H9 (cell line): ENCODE measurements around the gene FGF21. TPM values are rescaled to one million over a fixed set of nuclear protein-coding genes. Genes with fewer than 3 reads are reported as not detected.

Experiments
- DNase-seq: peaks from one replicate; pipeline ENCODE4 v3.0.0-alpha.2; 2017
- H2AFZ ChIP-seq: one replicate; pipeline ENCODE4 v1.6.1; 2013; ENCODE audit warnings: mild to moderate bottlenecking, low read length, control low read depth, moderate library complexity
- H2AK5ac ChIP-seq: 2 replicates; pipeline ENCODE4 v1.6.1; 2013; ENCODE audit warnings: low read length, control low read depth, mixed read lengths; ENCODE audit not compliant: insufficient read length
- H2BK120ac ChIP-seq: one replicate; pipeline ENCODE4 v1.6.1; 2013; ENCODE audit warnings: low read depth, mild to moderate bottlenecking, low read length, control low read depth, inconsistent platforms; ENCODE audit not compliant: poor library complexity, severe bottlenecking
- H2BK12ac ChIP-seq: 2 replicates; pipeline ENCODE4 v1.6.1; 2013; ENCODE audit warnings: low read length, control low read depth, mixed read lengths, low read depth; ENCODE audit not compliant: insufficient read length
- H2BK15ac ChIP-seq: 2 replicates; pipeline ENCODE4 v1.6.1; 2013; ENCODE audit warnings: low read depth, low read length, control low read depth
- H2BK20ac ChIP-seq: one replicate; pipeline ENCODE4 v1.6.1; 2013; ENCODE audit warnings: low read depth, mild to moderate bottlenecking, low read length, control low read depth, inconsistent platforms; ENCODE audit not compliant: poor library complexity, severe bottlenecking
- H2BK5ac ChIP-seq: 2 replicates; pipeline ENCODE4 v1.6.1; 2013; ENCODE audit warnings: low read length, control low read depth, mixed read lengths; ENCODE audit not compliant: insufficient read length
- H3K14ac ChIP-seq: 2 replicates; pipeline ENCODE4 v1.6.1; 2013; ENCODE audit warnings: low read length, control low read depth; ENCODE audit not compliant: insufficient read depth
- H3K18ac ChIP-seq: 2 replicates; pipeline ENCODE4 v1.6.1; 2013; ENCODE audit warnings: low read depth, mild to moderate bottlenecking, mixed read lengths, low read length, control low read depth; ENCODE audit not compliant: insufficient read length
- H3K23ac ChIP-seq: 2 replicates; pipeline ENCODE4 v1.6.1; 2013; ENCODE audit warnings: low read length, control low read depth, mixed read lengths, low read depth; ENCODE audit not compliant: insufficient read length
- H3K23me2 ChIP-seq: 2 replicates; pipeline ENCODE4 v1.6.1; 2013; ENCODE audit warnings: low read depth, mild to moderate bottlenecking, mixed read lengths, low read length, control low read depth; ENCODE audit not compliant: insufficient read length, poor library complexity, severe bottlenecking
- H3K27ac ChIP-seq: 2 replicates; pipeline ENCODE4 v1.5.1; 2013; ENCODE audit warnings: low read length, control low read depth, mixed read lengths, low read depth; ENCODE audit not compliant: insufficient read length
- H3K27me3 ChIP-seq: 2 replicates; pipeline ENCODE4 v1.6.1; 2013; ENCODE audit warnings: low read length, control low read depth, inconsistent platforms; ENCODE audit not compliant: insufficient read depth
- H3K4ac ChIP-seq: 2 replicates; pipeline ENCODE4 v1.6.1; 2013; ENCODE audit warnings: low read depth, mild to moderate bottlenecking, control low read depth, inconsistent platforms, low read length, moderate library complexity
- H3K4me1 ChIP-seq: 2 replicates; pipeline ENCODE4 v1.6.1; 2013; ENCODE audit warnings: low read length, control low read depth, inconsistent platforms; ENCODE audit not compliant: insufficient read depth
- H3K4me2 ChIP-seq: 2 replicates; pipeline ENCODE4 v1.6.1; 2013; ENCODE audit warnings: low read length, control low read depth, mixed read lengths; ENCODE audit not compliant: insufficient read length, insufficient read depth
- H3K56ac ChIP-seq: 2 replicates; pipeline ENCODE4 v1.6.1; 2013; ENCODE audit warnings: low read depth, mild to moderate bottlenecking, mixed read lengths, low read length, control low read depth; ENCODE audit not compliant: insufficient read length
- H3K79me1 ChIP-seq: 2 replicates; pipeline ENCODE4 v1.6.1; 2013; ENCODE audit warnings: low read depth, mild to moderate bottlenecking, moderate library complexity, low read length, control low read depth, inconsistent platforms; ENCODE audit not compliant: insufficient read depth, poor library complexity, severe bottlenecking
- H3K79me2 ChIP-seq: 2 replicates; pipeline ENCODE4 v1.6.1; 2013; ENCODE audit warnings: low read length, control low read depth, inconsistent platforms; ENCODE audit not compliant: insufficient read depth
- H3K9ac ChIP-seq: 2 replicates; pipeline ENCODE4 v1.6.1; 2013; ENCODE audit warnings: low read length, control low read depth, mixed read lengths; ENCODE audit not compliant: insufficient read length; ENCODE audit errors: extremely low read depth
- H3K9me3 ChIP-seq: one replicate; pipeline ENCODE4 v1.6.1; 2013; ENCODE audit warnings: low read depth, low read length, inconsistent platforms; ENCODE audit not compliant: control insufficient read depth
- H3T11ph ChIP-seq: one replicate; pipeline ENCODE4 v1.6.1; 2013; ENCODE audit warnings: mild to moderate bottlenecking, low read length, control low read depth, inconsistent platforms
- H4K20me1 ChIP-seq: one replicate; pipeline ENCODE4 v1.6.1; 2013; ENCODE audit not compliant: control insufficient read depth, insufficient read length, insufficient read depth
- H4K5ac ChIP-seq: 2 replicates; pipeline ENCODE4 v1.6.1; 2013; ENCODE audit warnings: low read depth, mild to moderate bottlenecking, mixed read lengths, low read length, control low read depth; ENCODE audit not compliant: insufficient read length
- H4K8ac ChIP-seq: replicated peaks from 2 replicates; pipeline ENCODE4 v1.6.1; 2013; ENCODE audit warnings: low read length, control low read depth, mixed read lengths, low read depth; ENCODE audit not compliant: insufficient read length
- H4K91ac ChIP-seq: 2 replicates; pipeline ENCODE4 v1.6.1; 2013; ENCODE audit warnings: low read depth, mild to moderate bottlenecking, moderate library complexity, mixed read lengths, low read length, control low read depth; ENCODE audit not compliant: insufficient read length
- H3K27ac Mint-ChIP-seq, 3 experiments: 2 replicates in 2 of 3; 3 replicates in 1 of 3; pipeline ENCODE4 v1.8.0; 2020 to 2021; ENCODE audit warnings: mixed read lengths in 3 of 3, mild to moderate bottlenecking in 1 of 3, moderate library complexity in 1 of 3
- H3K27me3 Mint-ChIP-seq: 2 replicates; pipeline ENCODE4 v1.8.0; 2021; ENCODE audit warnings: low read depth, mild to moderate bottlenecking, moderate library complexity, mixed read lengths
- H3K36me3 Mint-ChIP-seq, 3 experiments: 2 replicates in 2 of 3; 3 replicates in 1 of 3; pipeline ENCODE4 v1.8.0; 2020 to 2021; ENCODE audit warnings: low read depth in 3 of 3, mixed read lengths in 3 of 3; ENCODE audit not compliant: insufficient read depth in 1 of 3
- H3K4me1 Mint-ChIP-seq, 2 experiments: 2 replicates each; pipeline ENCODE4 v1.8.0; 2020; ENCODE audit warnings: mixed read lengths in 2 of 2
- H3K4me3 Mint-ChIP-seq, 2 experiments: 2 replicates in 1 of 2; 3 replicates in 1 of 2; pipeline ENCODE4 v1.8.0; 2020 to 2021; ENCODE audit warnings: mild to moderate bottlenecking in 2 of 2, mixed read lengths in 2 of 2, moderate library complexity in 1 of 2
- H3K9me3 Mint-ChIP-seq, 2 experiments: 2 replicates in 1 of 2; 3 replicates in 1 of 2; pipeline ENCODE4 v1.8.0; 2020; ENCODE audit warnings: mild to moderate bottlenecking in 2 of 2, mixed read lengths in 2 of 2, moderate library complexity in 1 of 2
- WGBS: extraction: QIAGEN DNeasy Blood & Tissue Kit; methylation state at CpG from one replicate; pipeline ENCODE4 v1.1.7; 2013; ENCODE audit warnings: missing lambda C conversion rate, low lambda C conversion rate, mixed read lengths; ENCODE audit not compliant: insufficient read length; ENCODE audit errors: extremely low coverage; 5-methylcytosine and 5-hydroxymethylcytosine counted together
- total RNA-seq: library from RNA; stranded (reverse); gene quantifications from 2 replicates; pipeline ENCODE4 v1.2.1, GENCODE V29; 2021
- TF ChIP-seq, protein P1 (sequence below): fragments of 200-600 bp; sonication (generic); conservative IDR thresholded peaks from 3 replicates; pipeline ENCODE4 v1.8.0; 2021; ENCODE audit warnings: antibody characterized with exemption, mild to moderate bottlenecking

Gene FGF21
- total RNA-seq, 1 experiment from 2014 or later = 0.90 TPM

DNA sequence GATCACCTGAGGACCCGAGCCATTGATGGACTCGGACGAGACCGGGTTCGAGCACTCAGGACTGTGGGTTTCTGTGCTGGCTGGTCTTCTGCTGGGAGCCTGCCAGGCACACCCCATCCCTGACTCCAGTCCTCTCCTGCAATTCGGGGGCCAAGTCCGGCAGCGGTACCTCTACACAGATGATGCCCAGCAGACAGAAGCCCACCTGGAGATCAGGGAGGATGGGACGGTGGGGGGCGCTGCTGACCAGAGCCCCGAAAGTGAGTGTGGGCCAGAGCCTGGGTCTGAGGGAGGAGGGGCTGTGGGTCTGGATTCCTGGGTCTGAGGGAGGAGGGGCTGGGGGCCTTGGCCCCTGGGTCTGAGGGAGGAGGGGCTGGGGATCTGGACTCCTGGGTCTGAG, 888 bp downstream of the FGF21 start:
- peaks cover 2 to 3% (median 2%) of the 10 kb centered on the region in 3 experiments; a peak in 5 of 7 replicates for H3K36me3 Mint-ChIP-seq
- no peak overlapping the region for H2BK5ac ChIP-seq
- H3K14ac ChIP-seq = peak overlapping the region; percentile 87
- H3K56ac ChIP-seq = no peak overlapping the region
- H4K8ac ChIP-seq = no peak overlapping the region
- H2BK15ac ChIP-seq = no peak overlapping the region
- peak overlapping the region; percentile 12 for H3K18ac ChIP-seq
- H3K4me1 Mint-ChIP-seq = peaks cover 31 to 46% of the 10 kb centered on the region in 2 experiments
- H2AK5ac ChIP-seq = peak overlapping the region; percentile 91
- no peaks in the 10 kb centered on the region; a peak in 1 of 5 replicates for H3K9me3 Mint-ChIP-seq
- no peak overlapping the region for H3K9ac ChIP-seq
- no peak overlapping the region for H4K5ac ChIP-seq
- peak overlapping the region; percentile 67 for H2BK12ac ChIP-seq
- peak overlapping the region; percentile 89 for H2BK120ac ChIP-seq
- no peaks in the 10 kb centered on the region for H3K27me3 ChIP-seq
- H3K79me1 ChIP-seq = no peaks in the 10 kb centered on the region
- no peak overlapping the region for H2BK20ac ChIP-seq
- peak overlapping the region in 2 of 3 experiments; percentile 16 to 82; a peak in 2 of 7 replicates for H3K27ac Mint-ChIP-seq
- DNase-seq = no peak
- TF ChIP-seq, protein P1, sequence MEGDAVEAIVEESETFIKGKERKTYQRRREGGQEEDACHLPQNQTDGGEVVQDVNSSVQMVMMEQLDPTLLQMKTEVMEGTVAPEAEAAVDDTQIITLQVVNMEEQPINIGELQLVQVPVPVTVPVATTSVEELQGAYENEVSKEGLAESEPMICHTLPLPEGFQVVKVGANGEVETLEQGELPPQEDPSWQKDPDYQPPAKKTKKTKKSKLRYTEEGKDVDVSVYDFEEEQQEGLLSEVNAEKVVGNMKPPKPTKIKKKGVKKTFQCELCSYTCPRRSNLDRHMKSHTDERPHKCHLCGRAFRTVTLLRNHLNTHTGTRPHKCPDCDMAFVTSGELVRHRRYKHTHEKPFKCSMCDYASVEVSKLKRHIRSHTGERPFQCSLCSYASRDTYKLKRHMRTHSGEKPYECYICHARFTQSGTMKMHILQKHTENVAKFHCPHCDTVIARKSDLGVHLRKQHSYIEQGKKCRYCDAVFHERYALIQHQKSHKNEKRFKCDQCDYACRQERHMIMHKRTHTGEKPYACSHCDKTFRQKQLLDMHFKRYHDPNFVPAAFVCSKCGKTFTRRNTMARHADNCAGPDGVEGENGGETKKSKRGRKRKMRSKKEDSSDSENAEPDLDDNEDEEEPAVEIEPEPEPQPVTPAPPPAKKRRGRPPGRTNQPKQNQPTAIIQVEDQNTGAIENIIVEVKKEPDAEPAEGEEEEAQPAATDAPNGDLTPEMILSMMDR = no peak
- H3K79me2 ChIP-seq = peaks cover 1% of the 10 kb centered on the region; the same call in 1 of the 2 replicates
- peaks cover 20% of the 10 kb centered on the region for H3K27me3 Mint-ChIP-seq
- H3K23ac ChIP-seq = no peak overlapping the region
- no peak overlapping the region for H3K4me3 Mint-ChIP-seq
- no CpG with 5 or more reads among the region's 11 CpGs for WGBS
- no peak overlapping the region for H3T11ph ChIP-seq
- no peak overlapping the region for H3K27ac ChIP-seq
- H3K4me2 ChIP-seq = no peak overlapping the region
- peaks cover 8% of the 10 kb centered on the region for H3K23me2 ChIP-seq
- peaks cover 10% of the 10 kb centered on the region; the same call in 1 of the 2 replicates for H3K4me1 ChIP-seq
- peak overlapping the region; percentile 39 for H4K91ac ChIP-seq
- H3K9me3 ChIP-seq = no peaks in the 10 kb centered on the region
- H4K20me1 ChIP-seq = no peaks in the 10 kb centered on the region
- peak overlapping the region; percentile 48; the same call in 1 of the 2 replicates for H3K4ac ChIP-seq
- no peak overlapping the region for H2AFZ ChIP-seq
